ENCODE results near the gene CRABP2.
A peak's percentile ranks its signal among the peaks of the same experiment; 100 is the strongest.

Gene CRABP2

GRCh38 chr1:156667610-156667967 is 37.8 kb downstream of the CRABP2 start:
- no peak for DNase-seq

DNA sequence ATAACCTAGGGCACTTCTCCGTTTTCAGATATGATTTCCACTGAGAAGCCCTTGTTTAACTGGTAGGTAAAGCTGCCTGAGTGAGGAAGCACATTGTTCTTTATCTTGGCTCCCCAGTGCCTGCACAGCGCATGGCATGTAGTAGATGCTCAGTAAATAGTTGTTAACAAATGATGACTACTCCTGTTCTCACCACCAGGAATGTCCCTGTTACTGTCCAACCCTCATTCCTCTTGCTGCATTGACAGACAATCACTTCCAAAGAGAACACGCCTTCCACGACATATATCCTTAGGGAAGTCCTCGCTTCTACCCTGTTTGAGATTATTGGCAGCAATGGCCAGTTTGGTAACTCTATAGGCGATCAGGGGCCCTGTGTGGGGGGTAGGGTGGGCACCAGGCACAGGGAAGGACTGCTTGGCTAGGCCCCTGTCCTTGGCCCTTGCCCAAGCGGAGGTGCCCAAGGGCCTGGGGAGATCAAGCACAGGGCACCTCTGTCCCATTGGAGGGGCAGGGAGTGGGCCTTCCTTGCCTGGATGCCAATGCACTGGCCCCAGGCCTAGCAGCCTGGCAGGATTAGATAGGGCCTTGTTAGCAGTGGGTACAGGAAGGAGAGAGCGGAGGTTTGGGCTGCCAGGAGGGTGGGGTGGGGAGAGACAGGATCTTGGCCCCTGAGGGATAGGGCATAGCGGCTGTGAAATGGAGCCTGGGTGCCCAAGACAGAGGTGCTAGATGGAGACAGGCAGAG is 38.3 kb downstream of the CRABP2 start:
- DNase-seq = no peak

GRCh38 chr1:156665539-156665938 is 39.8 kb downstream of the CRABP2 start:
- DNase-seq = no peak

- no peak for DNase-seq
Observed at GRCh38 chr1:156664767-156665411, 40.5 kb downstream of the CRABP2 start.

DNA sequence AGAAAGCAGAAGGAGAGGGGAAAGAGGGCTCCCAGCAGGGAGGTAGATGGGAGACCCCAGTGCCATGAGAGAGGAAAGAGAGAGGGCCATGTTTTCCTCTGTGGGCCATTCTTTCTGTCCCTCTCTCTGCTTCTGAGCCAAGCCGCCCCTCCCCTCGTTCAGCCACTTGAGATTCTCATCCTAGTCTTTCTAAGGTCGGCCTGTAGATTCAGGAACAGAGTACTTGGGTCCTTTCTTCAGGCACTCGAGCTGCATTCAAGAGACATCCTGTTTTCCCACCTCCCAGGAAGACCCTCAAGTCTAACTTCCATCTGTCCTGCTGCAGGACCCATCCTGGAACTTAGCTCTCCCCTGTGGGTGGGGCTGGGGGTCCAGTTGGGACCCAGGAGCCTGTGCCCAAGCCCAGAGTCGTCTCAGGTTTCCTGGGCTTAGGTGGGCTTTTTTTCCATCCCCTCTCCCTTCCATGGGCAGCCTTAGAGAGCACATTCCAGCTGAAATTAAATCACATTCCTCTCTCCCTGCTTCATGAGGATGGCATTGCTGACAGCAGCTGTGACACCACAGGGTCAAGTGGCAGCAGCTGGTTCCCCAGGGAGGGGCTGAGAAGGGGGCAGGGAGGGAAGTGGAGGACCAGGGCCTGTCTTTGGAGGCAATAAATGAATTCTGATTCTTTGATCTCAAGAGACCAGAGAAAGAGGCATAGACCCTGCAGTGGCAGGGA is 41.2 kb downstream of the CRABP2 start:
- DNase-seq = no peak

DNA sequence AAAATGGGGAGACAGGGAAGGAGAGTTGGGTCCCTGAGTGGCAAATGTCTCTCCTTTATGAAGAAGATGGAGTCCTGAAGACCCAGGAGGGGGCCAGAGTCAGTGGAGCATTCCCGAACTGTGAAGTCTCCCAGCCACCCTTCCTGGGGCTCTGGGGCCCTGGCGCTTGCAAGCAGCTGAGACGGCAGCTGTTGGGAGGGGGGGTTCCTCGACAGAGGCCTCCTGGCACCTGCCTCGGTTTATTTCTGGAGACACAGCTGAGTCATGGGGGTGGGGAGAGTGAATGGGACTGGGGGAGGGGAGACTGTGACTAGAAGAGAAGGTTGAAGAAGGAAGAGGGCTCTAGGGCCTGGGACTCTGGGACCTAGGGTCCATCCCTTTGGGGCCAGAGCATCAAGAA is 42.2 kb downstream of the CRABP2 start:
- no peak for DNase-seq

DNA sequence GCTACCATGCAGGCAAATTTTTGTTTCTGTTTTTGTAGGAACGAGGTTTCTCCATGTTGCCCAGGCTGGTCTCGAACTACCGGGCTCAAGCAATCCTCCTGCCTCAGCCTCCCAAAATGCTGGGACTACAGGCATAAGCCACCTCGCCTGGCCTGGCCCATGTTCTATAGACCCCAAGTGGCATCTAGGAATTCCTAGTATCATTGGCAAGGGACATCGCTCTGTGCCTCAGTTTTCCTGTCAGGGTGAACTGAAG is 42.7 kb downstream of the CRABP2 start:
- no peak for DNase-seq

DNA sequence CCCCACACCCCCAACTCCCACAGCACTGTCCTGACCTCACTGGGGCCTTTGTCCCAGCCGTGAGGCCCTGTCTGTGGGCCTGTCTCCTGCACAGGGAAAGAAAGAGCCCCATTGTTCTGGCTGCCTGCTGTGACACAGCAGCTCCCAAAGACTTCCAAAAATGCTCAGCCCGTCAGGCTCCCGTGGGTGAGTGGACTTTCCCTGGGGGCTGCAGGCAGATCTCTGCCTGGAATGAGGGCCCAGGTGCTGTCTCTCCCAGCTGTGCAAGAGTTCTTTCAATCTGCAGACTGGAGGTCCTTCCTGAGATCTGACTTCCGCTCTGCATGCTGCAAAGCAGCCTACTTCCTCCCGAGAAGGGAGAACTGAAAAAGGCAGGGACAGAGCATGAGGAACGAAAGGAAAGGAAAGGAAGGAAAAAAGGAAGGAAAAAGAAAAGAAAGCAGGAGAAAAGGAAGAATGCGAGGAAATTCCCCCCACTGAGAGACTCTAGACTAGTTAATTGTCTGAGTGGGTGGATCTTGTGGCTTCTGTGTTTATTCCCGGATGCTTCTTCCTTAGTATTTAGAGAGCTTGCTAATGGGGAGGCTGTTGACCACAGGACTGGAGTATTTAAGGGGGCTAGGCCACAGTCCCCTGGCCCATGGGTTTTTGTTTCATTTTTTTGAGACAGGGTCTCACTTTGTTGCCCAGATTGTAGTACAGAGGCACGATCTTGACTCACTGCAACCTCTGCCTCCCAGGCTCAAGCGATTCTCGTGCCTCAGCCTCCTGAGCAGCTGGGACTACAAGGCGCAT is 43.2 kb downstream of the CRABP2 start:
- DNase-seq = no peak

- no peak for DNase-seq
Observed at GRCh38 chr1:156660752-156661112, 44.7 kb downstream of the CRABP2 start.

DNA sequence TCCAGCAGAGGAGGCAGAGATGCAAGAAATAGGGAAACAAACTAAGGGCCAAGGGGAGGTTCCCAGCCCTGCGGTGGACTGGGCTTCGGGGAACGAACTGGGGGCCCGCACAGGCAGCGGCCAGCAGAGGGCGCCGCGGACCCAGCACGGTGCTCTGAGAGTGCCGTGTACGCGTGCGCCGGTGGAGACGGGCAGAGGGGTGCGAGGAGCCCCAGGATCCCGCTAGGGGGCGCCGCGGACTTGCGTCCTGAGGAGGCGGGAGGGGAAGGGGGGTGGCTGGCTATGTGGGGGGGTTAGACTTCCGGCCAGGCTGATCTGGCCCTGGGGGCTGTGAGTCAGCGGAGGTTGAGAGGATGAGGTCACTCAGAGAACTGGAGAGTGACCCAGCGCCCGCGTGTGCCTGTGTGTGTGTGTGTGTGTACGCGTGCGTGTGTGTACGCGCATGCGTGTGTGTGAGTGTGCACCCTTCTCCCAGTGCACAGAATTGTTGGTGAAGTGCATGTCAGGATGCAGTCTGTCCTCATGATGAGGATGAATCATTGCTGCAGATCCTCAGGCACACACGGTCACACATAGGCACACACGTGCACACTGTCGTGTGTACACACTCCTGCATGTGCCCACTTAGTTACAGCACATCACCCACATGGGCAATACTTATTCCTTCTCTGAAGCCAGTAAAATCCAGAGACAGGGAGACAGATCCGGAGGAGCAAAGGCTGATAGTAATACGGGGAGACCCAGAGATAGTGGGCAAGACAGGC is 45.2 kb downstream of the CRABP2 start:
- peak; percentile 92 for DNase-seq

DNA sequence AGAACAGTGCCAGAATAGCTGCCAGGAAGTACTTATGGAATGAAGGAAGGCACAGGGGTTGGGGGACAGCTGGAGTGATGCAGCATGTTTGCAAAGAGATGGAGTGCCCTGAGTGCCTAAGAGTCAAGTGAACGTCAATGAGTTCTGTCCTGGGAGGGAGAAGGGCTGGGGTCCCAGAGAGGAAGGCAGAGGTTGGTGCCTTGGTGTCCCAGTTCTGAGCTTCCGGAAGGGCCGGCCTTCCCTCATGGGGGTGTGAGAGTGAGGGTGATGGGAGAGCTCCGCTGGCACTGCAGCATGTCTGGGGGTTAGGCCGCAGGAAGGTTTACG is 45.8 kb downstream of the CRABP2 start:
- DNase-seq = no peak

DNA sequence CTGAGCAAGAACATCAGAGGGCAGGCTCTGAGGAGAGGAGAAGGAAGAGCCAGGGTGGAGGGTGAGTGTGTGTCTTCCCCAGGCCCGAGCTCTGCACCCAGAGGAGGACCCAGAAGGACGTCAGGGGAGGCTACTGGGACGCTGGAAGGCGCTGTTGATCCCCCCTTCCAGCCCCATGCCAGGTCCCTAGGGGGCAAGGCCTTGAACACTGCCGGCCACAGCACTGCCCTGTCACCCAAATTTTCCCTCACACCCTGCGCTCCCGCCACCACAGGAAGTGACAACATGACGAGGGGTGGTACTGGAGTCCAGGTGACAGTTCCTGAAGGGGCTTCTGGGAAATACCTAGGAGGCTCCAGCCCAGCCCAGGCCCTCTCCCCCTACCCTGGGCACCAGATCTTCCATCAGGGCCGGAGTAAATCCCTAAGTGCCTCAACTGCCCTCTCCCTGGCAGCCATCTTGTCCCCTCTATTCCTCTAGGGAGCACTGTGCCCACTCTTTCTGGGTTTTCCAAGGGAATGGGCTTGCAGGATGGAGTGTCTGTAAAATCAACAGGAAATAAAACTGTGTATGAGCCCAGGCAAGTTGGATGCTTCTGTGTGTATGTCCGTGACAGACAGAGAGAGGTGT is 46.3 kb downstream of the CRABP2 start:
- no peak for DNase-seq

- DNase-seq = no peak
Observed at GRCh38 chr1:156658496-156658895, 46.9 kb downstream of the CRABP2 start.

GRCh38 chr1:156657741-156658319 is 47.6 kb downstream of the CRABP2 start:
- no peak for DNase-seq

GRCh38 chr1:156656806-156657740 is 48.3 kb downstream of the CRABP2 start:
- DNase-seq = peak; percentile 79

DNA sequence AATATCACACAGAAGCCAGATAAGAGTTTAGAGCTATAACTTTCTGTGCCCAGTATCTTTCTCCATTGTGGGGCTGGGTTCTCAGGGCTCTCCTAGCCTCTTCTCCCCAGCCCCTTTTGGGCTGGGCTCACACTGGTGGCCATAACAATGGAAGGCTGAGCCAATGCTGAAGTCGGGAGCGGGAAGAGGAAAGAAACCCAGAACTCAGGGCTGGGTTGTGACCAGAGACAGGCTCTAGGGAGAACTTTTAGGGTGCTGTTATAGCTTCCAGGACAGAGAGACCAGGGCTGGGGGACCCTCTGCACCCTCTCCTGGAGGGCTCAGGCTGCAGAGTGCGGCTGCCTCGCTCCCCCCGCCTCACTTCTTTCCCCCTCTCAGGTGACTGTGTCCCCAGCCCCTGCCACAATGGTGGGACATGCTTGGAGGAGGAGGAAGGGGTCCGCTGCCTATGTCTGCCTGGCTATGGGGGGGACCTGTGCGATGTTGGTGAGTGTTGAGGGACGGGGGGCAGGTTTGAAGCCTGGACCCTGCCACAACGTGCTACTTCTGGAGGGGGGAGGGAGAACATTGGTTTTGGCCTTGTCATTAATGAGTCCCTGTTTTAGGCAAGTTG is 49.4 kb downstream of the CRABP2 start:
- DNase-seq = no peak

- no peak for DNase-seq
Observed at GRCh38 chr1:156655151-156655903, 50.1 kb downstream of the CRABP2 start.

DNA sequence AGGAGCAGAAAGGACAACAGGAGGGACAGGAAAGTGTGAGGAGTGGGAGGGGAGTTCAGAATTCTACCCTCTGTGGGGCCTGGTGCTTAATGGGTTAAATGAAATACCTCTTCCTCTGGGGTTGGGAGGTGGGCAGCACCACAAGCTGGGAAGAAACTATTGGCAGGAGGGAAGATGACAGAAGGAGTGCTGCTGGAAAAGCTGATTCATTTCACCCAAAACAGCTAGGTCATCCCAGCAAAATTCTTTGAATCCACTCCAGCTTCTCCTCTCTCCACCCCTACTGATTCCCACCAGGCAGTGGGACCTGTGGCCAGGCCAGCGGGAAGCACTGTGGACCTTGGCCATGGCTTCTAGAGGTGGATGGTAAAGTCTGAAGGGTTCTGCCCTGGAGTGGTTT is 50.7 kb downstream of the CRABP2 start:
- no peak for DNase-seq

- no peak for DNase-seq
Observed at GRCh38 chr1:156652992-156653355, 52.4 kb downstream of the CRABP2 start.
